NOMO-1 treated with dmso at 0.1 percent for 144 hours (cell line): ENCODE data around the gene IQGAP2.
"Not testable (repeated sequence)": the region's sequence is repeated elsewhere in the genome, so short reads cannot be mapped to it uniquely, and the experiment has no call there.

Experiments
- DNase-seq: peaks from one replicate; lab custom pipeline; 2025; ENCODE audit not compliant: unreplicated experiment; lab: John Stamatoyannopoulos, UW

IQGAP2 gene

DNA sequence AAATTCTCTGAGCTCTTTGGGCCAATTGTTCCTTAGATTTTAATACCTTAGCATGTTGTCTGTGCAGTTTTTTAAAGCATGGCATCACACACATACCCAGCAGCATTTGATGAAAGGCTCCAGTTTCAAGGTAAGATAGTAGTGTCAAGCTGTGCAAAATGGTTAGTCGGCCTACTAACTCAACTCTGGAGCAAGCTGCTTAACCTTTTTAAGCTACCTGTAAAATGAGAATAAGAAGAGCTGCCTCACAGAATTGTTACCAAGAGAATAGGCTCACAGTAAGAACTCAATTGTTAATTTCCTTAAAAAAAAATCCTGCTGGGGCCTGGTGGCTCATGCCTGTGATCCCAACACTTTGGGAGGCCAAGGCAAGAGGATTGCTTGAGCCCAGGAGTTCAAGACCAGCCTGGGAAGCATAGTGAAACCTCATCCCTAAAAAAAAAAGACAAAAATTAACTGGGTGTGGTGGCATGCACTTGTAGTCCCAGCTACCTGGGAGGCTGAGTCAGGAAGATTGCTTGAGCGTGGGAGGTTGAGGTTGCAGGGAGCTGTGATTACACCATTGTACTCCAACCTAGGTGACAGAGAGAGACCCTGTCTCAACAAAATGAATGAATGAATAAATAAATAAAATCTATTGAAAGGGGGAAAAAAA lies 96.5 kb downstream of the IQGAP2 start:
- no peak for DNase-seq

DNA sequence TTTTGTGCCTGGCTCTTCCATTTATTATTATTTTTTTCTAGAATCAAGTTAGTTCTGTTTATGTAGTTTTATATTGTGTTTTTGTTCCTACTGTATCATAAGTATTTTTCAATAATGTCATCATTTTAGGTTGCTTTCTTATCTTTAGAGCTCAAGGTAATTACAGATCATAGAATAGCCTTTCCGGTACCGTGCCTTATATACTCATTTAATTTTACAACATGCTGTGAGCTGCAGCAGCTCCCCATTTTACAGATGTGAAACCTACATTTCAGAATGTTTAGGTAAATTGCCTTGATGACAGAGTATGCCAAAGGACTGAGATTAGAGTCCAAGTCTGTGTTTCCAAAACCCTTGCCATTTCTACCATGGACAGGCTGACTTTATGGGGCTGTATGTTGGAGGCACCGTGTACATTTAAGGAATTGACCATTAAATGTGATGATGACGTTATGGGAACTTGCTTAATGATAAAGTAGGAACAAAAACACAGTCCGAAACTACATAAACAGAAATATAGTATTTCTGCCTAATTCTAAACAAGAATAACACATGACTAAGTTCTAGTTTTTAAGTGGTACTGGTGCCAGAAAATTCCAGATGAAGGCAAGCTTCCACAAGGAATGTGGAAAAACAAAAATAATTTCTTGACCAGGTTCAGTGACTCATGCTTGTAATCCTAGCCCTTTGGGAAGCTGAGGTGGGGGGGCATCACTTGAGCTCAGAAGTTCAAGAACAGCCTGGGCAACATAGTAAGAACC lies 97.7 kb downstream of the IQGAP2 start:
- no peak for DNase-seq

DNA sequence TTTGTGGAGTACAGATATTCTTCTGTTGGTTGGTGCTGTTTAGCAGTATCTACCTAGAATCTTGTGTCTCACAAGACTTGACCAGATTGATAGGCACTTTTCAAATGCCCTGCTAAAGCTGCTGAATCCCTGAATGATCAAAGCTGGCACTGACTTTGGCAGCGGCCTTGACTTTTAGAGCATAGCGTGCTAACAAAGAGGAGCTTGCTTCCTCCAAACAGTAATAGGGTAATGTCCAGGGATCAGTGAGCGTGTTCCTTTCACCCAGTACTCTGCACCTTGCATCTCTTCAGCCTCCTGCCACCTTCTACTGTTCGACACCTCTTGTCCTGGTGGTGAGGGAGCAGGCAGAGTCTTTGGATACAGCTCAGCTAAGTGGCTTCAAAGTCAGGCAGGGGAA lies 100.8 kb downstream of the IQGAP2 start:
- DNase-seq: no peak

DNA sequence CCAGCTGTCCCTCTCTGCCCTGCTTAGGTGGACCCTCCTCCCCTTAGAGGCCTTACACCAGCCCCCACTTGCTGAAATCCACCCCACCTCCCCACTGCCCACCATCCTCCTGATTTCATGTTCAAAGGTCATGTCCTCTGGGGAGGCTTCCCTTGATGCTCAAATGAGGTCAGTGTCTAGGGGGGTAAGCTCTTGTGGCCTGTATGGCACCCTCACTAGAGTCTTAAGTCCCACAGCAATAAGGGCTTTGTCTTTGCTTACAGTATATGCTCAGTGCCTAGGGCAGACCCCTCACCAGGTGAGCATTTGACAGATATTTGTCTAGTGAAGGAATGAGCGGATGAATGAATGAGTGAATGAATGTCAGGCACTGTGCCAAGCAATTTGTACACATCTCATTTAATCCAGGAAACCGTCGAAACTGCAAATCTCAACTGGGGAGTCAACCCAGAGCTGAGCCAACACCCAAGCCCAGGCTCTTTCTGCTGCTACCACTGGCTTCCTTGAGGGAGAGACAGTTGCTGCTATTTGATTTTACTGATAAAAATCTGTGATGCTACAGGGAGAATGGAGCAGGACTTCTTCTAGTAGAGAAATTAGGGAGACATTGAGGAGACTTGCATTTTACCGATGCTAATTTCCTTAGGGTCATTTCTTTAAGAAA lies 101.9 kb downstream of the IQGAP2 start:
- no peak for DNase-seq

DNA sequence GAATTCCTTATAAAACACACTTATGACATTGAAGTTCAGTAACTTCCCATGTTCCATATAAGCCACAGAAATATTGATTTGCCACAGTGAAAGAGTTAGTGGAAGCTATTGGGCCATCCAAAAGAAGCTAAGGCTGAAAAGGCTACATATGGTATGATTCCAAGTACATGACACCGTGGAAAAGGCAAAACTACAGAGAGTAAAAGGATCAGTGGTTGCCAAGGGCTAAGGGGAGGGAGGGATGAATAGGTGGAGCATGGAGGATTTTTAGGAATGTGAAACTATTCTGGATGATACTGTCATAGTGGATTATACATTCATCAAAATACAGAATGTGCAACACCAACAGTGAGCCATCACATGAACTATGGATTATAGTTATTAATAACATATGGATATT lies 110.4 kb downstream of the IQGAP2 start:
- DNase-seq: no peak

DNA sequence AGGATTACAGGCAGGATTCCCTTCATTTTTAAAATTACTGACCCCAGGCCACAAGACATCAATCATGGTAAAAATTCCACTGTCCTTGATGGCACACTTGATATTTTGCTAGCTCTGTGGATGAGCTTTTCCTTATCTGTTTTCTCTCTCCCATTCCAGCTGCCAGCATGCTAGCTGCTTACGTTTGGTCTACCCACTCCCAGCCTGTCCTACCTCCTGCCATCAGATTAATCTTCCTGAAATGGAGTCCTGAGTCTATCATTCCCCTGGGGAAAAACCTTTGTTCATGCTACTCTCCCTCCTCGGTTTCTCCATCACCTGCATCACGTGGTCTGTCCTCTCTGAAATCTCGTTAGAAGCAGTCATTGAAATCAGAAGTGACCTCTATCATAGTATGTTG lies 111.2 kb downstream of the IQGAP2 start:
- DNase-seq: no peak

DNA sequence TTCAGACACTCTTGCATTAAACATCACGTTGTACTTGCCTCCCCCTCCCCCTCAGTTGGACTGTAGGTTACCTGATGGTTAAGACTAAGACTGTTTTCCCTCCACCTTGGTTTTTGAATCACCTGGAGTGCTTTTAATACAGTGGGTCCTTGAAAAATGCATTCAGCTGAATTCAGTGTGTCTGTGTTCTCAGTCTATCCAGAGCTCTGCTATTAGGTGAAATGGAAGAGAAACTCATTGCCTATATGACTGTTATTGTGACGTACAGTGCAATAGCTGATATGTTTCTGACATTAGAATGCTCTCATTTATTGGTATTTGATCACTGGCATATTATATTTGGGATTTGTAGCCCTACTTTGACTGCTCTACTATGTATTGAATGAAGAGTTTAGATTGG lies 111.6 kb downstream of the IQGAP2 start:
- DNase-seq: no peak

DNA sequence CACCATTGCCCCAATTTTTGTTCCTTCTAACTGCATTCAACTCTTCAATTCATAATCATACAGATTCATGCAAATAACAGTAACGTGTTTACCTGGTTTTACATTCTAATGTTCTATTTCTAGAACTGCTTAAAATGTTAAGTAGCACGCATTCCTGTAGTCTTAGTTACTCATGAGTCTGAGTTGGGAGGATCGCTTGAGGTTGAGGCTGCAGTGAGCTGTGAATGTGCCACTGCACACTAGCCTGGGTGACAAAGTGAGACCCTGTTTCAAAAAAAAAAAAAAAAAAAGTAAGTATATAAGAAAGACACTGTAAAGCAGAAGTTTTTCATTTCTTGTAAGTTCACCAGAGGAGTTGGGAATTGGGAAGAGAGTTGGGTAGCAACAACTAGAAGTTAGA lies 114.2 kb downstream of the IQGAP2 start:
- no peak for DNase-seq

DNA sequence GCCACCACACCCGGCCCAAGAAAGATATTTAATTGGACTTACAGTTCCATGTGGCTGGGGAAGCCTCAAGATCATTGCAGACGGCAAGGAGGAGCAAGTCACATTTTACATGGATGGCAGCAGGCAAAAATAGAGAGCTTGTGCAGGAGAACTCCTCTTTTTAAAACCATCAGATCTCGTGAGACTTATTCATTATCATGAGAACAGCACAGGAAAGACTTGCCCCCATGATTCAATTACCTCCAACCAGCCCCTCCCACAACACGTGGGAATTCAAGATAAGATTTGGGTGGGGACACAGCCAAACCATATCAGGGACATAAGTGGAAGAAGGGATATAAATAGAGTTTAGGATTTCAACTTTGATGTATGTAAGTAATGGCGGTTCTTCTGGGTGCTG lies 115.2 kb downstream of the IQGAP2 start:
- not testable (repeated sequence) for DNase-seq

DNA sequence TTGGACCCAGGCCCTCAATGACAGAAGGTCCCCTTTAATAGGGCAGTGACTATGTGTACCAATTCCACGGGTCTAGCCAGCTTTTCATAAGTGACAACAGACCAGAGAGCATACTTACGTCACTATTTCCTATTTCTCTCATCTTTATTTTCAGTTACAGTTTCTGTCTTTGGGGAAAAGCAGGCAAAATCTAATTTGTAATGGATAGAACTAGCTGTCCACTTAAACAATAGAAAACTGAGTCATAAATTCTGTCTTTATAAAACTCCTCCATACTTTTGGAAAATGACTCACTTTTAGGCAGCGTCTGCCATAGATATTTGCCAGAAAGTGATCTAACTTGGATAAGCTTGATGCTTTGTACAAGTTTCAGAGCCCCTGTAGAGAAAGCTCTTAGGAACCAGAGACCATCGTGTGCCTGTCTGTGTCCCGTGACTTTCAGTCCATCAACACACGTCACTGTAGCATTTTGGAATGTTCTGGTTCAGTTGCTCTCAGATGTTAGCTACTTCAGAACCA lies 118.2 kb downstream of the IQGAP2 start:
- DNase-seq: no peak

DNA sequence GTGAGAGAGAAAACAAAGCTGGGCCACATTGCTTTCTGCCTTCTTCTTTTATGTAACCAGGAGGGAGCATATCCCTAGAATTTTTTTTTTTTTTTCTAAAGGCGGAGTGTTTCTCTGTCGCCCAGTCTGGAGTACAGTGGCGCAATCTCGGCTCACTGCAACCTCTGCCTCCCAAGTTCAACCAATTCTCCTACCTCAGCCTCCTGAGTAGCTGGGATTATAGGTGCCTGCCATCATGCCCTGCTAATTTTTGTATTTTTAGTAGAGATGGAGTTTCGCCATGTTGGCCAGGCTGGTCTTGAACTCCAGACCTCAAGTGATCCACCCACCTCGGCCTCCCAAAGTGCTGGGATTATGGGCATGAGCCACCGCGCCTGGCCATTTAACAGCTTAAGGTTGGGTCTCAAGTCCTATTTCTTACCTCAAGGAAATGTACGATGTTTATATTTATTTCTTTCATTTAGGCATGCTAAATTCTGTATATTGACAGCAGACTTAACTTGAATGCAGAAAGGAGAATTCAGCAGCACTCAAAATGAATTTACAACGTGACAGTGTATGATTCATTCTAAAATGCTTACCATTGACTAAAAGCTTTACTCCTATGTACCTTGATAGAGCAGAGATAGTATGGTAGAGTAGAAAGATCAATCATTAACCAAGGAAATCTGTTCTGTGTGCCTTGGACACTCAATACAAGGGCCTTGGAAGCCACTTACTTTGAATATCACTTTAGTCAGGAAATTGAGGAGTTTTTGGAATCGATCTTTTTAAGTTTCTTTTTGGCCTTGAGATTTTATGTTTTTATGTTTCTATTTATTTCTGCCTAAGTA lies 119.2 kb downstream of the IQGAP2 start:
- no peak for DNase-seq

DNA sequence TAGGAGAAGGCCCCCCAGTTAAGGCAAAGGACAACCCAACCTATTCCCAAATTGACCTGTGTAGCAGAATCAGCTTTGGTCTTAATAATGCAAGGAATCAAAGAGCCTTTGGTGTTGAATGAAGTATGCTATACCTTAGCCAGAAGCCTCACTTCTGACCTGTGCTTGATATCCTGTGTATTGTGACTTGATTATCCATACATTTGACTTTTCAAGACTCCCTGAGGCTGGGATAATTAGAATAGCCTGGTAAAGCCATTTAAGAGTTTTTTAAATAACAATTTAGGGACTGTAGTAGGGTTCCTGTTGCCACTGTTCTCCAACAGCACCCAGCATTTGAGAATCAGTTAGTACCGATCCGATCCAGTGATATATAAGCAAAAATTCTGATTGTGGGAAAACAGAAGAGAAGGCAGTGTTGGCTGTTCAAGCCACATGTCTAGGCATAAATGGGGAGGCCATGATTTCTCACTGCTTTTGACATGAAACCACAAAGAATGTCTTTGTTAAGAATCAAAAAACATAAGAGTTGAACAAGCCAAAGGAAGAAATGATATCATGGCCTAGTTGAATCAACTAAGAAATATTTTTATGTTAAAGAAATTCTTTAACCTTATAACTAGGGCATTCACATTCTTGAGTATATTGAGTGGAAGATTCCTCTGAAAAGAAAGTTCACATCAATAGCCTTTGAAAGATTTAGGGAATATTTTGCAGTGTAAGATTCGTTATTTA lies 121.2 kb downstream of the IQGAP2 start:
- no peak for DNase-seq

DNA sequence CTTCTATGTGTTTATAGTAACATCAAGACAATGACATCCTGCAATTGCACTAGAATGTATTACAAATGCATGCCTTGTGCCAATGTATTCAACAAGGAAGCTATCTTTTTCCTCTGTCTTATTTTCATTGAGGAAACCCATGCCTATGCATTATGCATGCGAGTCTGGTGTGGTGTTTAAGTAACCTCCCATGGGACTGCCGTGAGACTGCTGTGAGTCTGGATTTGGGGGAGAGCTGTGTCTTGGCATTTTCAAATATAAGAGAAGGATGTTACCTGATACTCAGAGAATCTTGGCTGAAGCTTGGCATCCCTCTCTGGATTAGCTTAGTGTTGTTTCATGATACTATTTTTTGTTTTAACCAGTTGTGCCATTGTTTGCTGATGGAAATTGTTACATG lies 121.8 kb downstream of the IQGAP2 start:
- DNase-seq: no peak

DNA sequence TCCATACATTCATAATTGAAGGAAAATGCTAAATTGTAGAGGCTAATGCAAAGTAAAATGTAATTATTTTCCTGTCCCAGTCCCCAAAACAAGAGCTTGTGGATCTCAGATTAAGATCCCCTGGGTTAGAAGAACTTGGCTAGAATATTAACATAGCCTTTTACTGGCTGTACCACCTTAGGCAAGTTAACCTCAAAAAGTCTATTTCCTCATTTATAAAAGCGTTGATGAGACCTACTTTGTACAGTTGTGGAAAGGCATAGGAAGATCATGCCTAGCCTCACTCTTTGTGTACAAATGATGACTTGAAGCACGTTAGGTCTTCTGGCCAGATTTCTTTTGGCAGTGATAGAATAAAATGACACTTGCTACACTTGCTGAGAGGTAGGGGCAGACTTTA lies 122.9 kb downstream of the IQGAP2 start:
- DNase-seq: no peak

DNA sequence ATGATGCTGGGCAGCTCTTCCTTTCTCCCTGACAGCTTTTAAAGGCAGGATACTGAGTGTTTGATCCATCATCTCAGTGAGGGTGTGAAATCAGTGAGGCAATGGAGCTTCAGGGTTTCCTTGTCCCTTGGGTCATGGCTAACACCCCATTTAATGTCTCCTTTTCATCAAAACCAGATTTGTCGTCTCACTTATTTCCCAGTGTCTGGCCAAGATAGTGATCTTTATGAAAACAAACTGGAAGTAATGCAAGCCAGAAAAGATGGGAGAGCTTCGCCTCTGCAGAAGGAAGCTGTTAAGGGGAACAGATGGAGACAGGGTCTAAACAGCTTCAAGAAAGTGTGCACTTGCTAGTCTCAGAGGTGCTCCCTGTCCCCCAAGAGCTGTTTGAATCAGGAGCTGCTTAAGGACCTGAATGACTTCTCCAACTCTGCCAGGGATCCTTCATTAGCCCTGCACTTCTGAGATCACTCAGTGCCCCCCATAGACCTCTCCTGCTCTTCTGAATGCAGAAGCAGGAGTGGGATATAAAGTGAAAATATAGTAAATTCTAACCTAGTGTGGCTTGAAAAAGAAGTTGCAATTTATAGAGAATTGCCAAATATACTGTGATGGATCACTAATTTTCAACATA lies 124.0 kb downstream of the IQGAP2 start:
- no peak for DNase-seq

DNA sequence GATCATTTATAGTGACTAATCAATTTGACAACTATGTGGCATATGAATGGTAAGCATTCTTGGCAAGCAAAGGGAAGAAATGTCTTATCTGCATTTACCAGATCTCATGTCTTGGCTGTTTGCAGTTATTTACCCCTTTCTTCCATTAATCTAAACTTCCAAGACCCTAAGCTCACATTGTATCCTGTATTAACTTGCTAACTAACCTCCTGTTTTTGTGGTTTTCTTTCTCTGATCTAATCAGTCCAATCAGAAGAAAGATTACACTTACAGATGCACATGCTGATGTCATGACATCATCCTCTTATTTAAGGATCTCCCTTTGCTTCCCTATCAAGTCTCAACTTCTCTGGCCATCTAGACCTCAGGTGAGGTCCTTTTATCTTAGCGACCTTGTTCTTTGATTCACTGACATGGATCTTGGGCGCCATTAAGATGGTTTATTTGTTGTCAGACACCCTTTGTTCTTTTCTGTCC lies 124.6 kb downstream of the IQGAP2 start:
- no peak for DNase-seq

DNA sequence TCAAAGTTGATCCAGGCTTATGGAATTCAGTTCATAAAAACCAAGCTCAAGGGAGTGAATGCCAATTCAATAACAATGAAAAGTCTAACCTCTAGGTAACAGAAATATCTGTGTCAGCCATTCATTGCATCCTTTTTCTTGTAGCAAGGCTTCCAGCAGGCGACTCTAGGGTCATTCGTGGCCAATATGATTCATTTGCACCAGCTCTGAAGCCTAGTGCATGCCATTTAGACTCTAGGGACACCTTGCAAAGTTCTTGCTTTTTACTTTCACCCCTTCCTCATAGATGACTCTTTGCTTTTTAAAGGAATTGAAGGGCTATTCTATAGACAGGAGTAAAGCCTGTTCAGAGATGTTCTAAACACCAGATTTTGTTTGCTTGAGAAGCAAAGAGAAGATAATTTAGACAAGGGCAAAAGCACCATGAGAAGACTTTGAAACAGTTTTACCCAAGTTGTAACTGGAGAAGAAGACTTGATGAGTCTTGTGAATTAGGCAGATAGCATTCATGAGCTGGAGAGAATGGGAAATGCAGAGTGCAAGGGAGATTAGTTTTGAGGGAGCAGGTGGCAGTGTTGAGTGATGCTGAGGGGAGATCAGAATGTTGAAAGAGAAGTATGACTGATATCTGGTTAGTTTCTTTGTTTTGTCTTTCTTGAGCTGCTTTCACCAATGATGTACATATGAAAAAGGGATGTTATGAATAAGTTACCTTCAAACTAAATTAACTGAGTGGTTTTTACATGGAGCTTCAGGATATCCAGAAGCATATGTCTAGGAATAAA lies 125.7 kb downstream of the IQGAP2 start:
- DNase-seq: no peak

DNA sequence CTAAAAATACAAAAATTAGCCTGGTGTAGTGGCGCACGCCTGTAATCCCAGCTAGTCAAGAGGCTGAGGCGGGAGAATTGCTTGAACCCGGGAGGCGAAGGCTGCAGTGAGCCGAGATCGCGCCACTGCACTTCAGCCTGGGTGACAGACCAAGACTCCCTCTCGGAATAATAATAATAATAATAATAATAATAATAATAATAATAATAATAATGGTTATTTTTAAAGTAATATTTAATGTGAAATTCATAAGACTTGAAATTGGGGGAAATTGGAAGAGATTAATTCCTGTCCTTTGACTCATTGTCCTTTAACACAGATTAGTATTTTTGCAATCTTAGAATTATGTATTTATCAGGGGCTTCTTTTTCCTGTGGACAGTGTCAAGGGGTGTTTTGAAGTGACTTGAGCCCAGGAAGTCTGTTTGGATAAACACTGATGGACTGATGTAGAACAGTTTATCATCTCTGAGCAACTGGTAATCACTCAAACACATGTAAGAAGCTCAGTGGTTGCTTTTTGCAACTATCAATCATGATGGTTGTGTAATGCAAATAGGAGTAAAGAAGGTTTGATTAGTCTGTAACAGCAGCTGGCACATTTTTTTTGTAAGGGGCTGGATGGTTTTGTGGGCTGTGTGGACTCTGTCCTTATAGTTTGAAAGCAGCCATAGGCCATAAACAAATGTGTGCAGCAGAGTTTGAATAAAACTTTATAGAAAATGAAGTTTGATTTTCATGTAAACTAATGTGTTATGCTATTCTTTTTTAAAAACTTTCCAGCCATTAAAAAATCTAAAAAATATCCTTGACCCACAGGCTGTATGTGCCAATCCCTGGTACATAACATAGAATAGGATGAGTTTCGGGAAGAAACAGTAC lies 126.6 kb downstream of the IQGAP2 start:
- DNase-seq: no peak
